NCI-H774 (cell line): ENCODE results near the gene POLR3A.
A peak's percentile ranks its signal among the peaks of the same experiment; 100 is the strongest.
"Not testable (repeated sequence)": the region's sequence is repeated elsewhere in the genome, so short reads cannot be mapped to it uniquely, and the experiment has no call there.

Experiments
- DNase-seq: peaks from one replicate; lab custom pipeline; 2025; lab: John Stamatoyannopoulos, UW

POLR3A gene

GRCh38 chr10:78029269-78030226 lies at the start of gene POLR3A:
Gene POLR3A, minus strand, starts transcription at chr10:78029515. Its CDS starts 108 bp downstream, at chr10:78029407.
- peak; percentile 96 for DNase-seq

- DNase-seq, result no peak
These were observed 49.4 kb upstream of the POLR3A start for GRCh38 chr10:78078539-78079330.

- not testable (repeated sequence) for DNase-seq
These were observed 46.5 kb upstream of the POLR3A start for GRCh38 chr10:78075806-78076205.

- DNase-seq, result no peak
These were observed 43.2 kb upstream of the POLR3A start for GRCh38 chr10:78072504-78072903.

- no peak for DNase-seq
These were observed 42.5 kb upstream of the POLR3A start for GRCh38 chr10:78071857-78072179.

GRCh38 chr10:78071140-78071856 lies 42.0 kb upstream of the POLR3A start:
- DNase-seq, result no peak

GRCh38 chr10:78070726-78071125 lies 41.4 kb upstream of the POLR3A start:
- DNase-seq, result no peak

- not testable (repeated sequence) for DNase-seq
These were observed 40.7 kb upstream of the POLR3A start for GRCh38 chr10:78070064-78070463.

GRCh38 chr10:78069151-78069550 lies 39.8 kb upstream of the POLR3A start:
- no peak for DNase-seq

GRCh38 chr10:78066728-78067430 lies 37.6 kb upstream of the POLR3A start:
- DNase-seq, result no peak

- DNase-seq, result no peak
These were observed 36.7 kb upstream of the POLR3A start for GRCh38 chr10:78066012-78066411.

GRCh38 chr10:78065611-78066010 lies 36.3 kb upstream of the POLR3A start:
- DNase-seq, result no peak

GRCh38 chr10:78064919-78065318 lies 35.6 kb upstream of the POLR3A start:
- DNase-seq, result not testable (repeated sequence)

- DNase-seq, result no peak
These were observed 33.9 kb upstream of the POLR3A start for GRCh38 chr10:78063236-78063635.

- no peak for DNase-seq
These were observed 33.0 kb upstream of the POLR3A start for GRCh38 chr10:78062296-78062695.

- DNase-seq, result no peak
These were observed 30.8 kb upstream of the POLR3A start for GRCh38 chr10:78059906-78060702.

GRCh38 chr10:78058562-78058961 lies 29.2 kb upstream of the POLR3A start:
- DNase-seq, result no peak

- no peak for DNase-seq
These were observed 24.0 kb upstream of the POLR3A start for GRCh38 chr10:78053211-78053868.

GRCh38 chr10:78049851-78050250 lies 20.5 kb upstream of the POLR3A start:
- DNase-seq, result no peak

GRCh38 chr10:78047314-78047891 lies 18.1 kb upstream of the POLR3A start:
- peak; percentile 61 for DNase-seq
